ENCODE results near the gene SUCO. TPM values are rescaled to one million over a fixed set of nuclear protein-coding genes. Genes with fewer than 3 reads are reported as not detected.
"Not testable (repeated sequence)": the region's sequence is repeated elsewhere in the genome, so short reads cannot be mapped to it uniquely, and the experiment has no call there.

The SUCO gene
- total and polyA plus RNA-seq, 2 experiments from 2014 or later, result 39.1 to 113 TPM

GRCh38 chr1:172494166-172494565 is 38.8 kb upstream of the SUCO start:
- TF ChIP-seq EZH2phosphoT487 (IDR thresholded peaks at IDR 0.05; ENCODE audit: low read depth, severe bottlenecking, unreplicated experiment) (no peak), EZH2 (IDR thresholded peaks at IDR 0.05; ENCODE audit: borderline replicate concordance) (no peak), CTCF (IDR thresholded peaks at IDR 0.05; ENCODE audit: poor library complexity) (no peak)
- no peaks in the 10 kb centered on the region for H3K9me2 ChIP-seq (replicated peaks; ENCODE audit: insufficient read depth)
- H3K79me2 ChIP-seq, result no peaks in the 10 kb centered on the region
- H3K4me2 ChIP-seq, result no peak overlapping the region
- H3K4me3 ChIP-seq, result no peak overlapping the region
- peak overlapping the region; percentile 32 for H3K27ac ChIP-seq
- peaks cover 26% of the 10 kb centered on the region for H3K4me1 ChIP-seq (ENCODE audit: insufficient read depth)
- no peaks in the 10 kb centered on the region for H4K20me1 ChIP-seq (ENCODE audit: insufficient read depth, poor library complexity, severe bottlenecking)
- no peak for DNase-seq (ENCODE audit: low spot score)
- H3K9me3 ChIP-seq (ENCODE audit: low read depth), result no peaks in the 10 kb centered on the region
- H2AFZ ChIP-seq, result no peak overlapping the region
- no peaks in the 10 kb centered on the region for H3K27me3 ChIP-seq
- 82% methylated on average over 2 of the region's 2 CpGs for WGBS (ENCODE audit: low lambda C conversion rate, missing lambda C conversion rate)
- no peaks in the 10 kb centered on the region for H3K36me3 ChIP-seq (replicated peaks; ENCODE audit: insufficient read depth, low read depth)

GRCh38 chr1:172496127-172496526 is 36.8 kb upstream of the SUCO start:
- not testable (repeated sequence) for H3K27me3 ChIP-seq
- 39% methylated on average over 5 of the region's 5 CpGs for WGBS (ENCODE audit: low lambda C conversion rate, missing lambda C conversion rate)

GRCh38 chr1:172496678-172497077 is 36.3 kb upstream of the SUCO start:
- Histone ChIP-seq H4K20me1 (ENCODE audit: insufficient read depth, poor library complexity, severe bottlenecking) (no peaks in the 10 kb centered on the region), H3K4me3 (no peak overlapping the region), H3K27me3 (no peaks in the 10 kb centered on the region), H3K9me2 (replicated peaks; ENCODE audit: insufficient read depth) (no peaks in the 10 kb centered on the region), H3K9me3 (ENCODE audit: low read depth) (no peaks in the 10 kb centered on the region), H3K79me2 (no peaks in the 10 kb centered on the region), H3K27ac (peak overlapping the region; percentile 92), H3K4me2 (peak overlapping the region; percentile 53), H3K36me3 (replicated peaks; ENCODE audit: insufficient read depth, low read depth) (no peaks in the 10 kb centered on the region), H2AFZ (peak overlapping the region; percentile 39), H3K4me1 (ENCODE audit: insufficient read depth) (peaks cover 41% of the 10 kb centered on the region)
- DNase-seq (ENCODE audit: low spot score), result no peak
- 5% methylated on average over 1 of the region's 1 CpG for WGBS (ENCODE audit: low lambda C conversion rate, missing lambda C conversion rate)
- TF ChIP-seq EZH2 (IDR thresholded peaks at IDR 0.05; ENCODE audit: borderline replicate concordance) (no peak), EZH2phosphoT487 (IDR thresholded peaks at IDR 0.05; ENCODE audit: low read depth, severe bottlenecking, unreplicated experiment) (no peak), CTCF (IDR thresholded peaks at IDR 0.05; ENCODE audit: poor library complexity) (no peak)

More at GRCh38 chr1:172496127-172496526, 36.8 kb upstream of the SUCO start:
- not testable (repeated sequence) for H3K4me3 ChIP-seq; H3K4me2 ChIP-seq; H3K9me3 ChIP-seq (ENCODE audit: low read depth); H3K79me2 ChIP-seq; H3K9me2 ChIP-seq (replicated peaks; ENCODE audit: insufficient read depth); H2AFZ ChIP-seq; DNase-seq (ENCODE audit: low spot score); H4K20me1 ChIP-seq (ENCODE audit: insufficient read depth, poor library complexity, severe bottlenecking); H3K36me3 ChIP-seq (replicated peaks; ENCODE audit: insufficient read depth, low read depth)
- Histone ChIP-seq H3K27ac (peak overlapping the region; percentile 92), H3K4me1 (ENCODE audit: insufficient read depth) (peaks cover 40% of the 10 kb centered on the region)

- H3K27me3 ChIP-seq, result no peaks in the 10 kb centered on the region
- TF ChIP-seq CTCF (IDR thresholded peaks at IDR 0.05; ENCODE audit: poor library complexity) (no peak), EZH2 (IDR thresholded peaks at IDR 0.05; ENCODE audit: borderline replicate concordance) (no peak), EZH2phosphoT487 (IDR thresholded peaks at IDR 0.05; ENCODE audit: low read depth, severe bottlenecking, unreplicated experiment) (no peak)
- H3K4me3 ChIP-seq, result no peak overlapping the region
- no peaks in the 10 kb centered on the region for H3K9me3 ChIP-seq (ENCODE audit: low read depth)
- no peaks in the 10 kb centered on the region for H3K36me3 ChIP-seq (replicated peaks; ENCODE audit: insufficient read depth, low read depth)
- no peaks in the 10 kb centered on the region for H3K79me2 ChIP-seq
- H2AFZ ChIP-seq, result peak overlapping the region; percentile 39
- no peaks in the 10 kb centered on the region for H4K20me1 ChIP-seq (ENCODE audit: insufficient read depth, poor library complexity, severe bottlenecking)
- 18% methylated on average over 5 of the region's 5 CpGs for WGBS (ENCODE audit: low lambda C conversion rate, missing lambda C conversion rate)
- H3K27ac ChIP-seq, result peak overlapping the region; percentile 92
- H3K4me2 ChIP-seq, result peak overlapping the region; percentile 53
- H3K9me2 ChIP-seq (replicated peaks; ENCODE audit: insufficient read depth), result no peaks in the 10 kb centered on the region
- DNase-seq (ENCODE audit: low spot score), result peak; percentile 49
- peaks cover 41% of the 10 kb centered on the region for H3K4me1 ChIP-seq (ENCODE audit: insufficient read depth)
These were observed 35.7 kb upstream of the SUCO start for GRCh38 chr1:172497230-172497629.
